Esophagus squamous epithelium (tissue), 5 donors: ENCODE measurements around the gene OPCML. TPM values are rescaled to one million over a fixed set of nuclear protein-coding genes. Genes with fewer than 3 reads are reported as not detected.

Source experiments
- DNase-seq: peaks from one replicate; lab custom pipeline; 2025; lab: John Stamatoyannopoulos, UW
- H3K27ac ChIP-seq, 4 donors: fragments of 200-600 bp; sonication (generic); one replicate each; pipeline ENCODE4 v1.5.1; 2016 to 2019; ENCODE audit warnings: mild to moderate bottlenecking in 1 of 4
- H3K27me3 ChIP-seq, 4 donors: fragments of 200-600 bp; sonication (generic); 1 replicate in 3 of 4; 2 replicates in 1 of 4; pipeline versions ENCODE4 v1.5.1 to v1.6.0; 2017 to 2021; ENCODE audit warnings: antibody characterized with exemption in 1 of 4
- H3K36me3 ChIP-seq, 3 donors: fragments of 200-600 bp; sonication (generic); one replicate each; pipeline ENCODE4 v1.5.1; 2016 to 2019
- H3K4me1 ChIP-seq, 3 donors: fragments of 200-600 bp; sonication (generic); one replicate each; pipeline ENCODE4 v1.5.1; 2017 to 2019
- H3K4me3 ChIP-seq, 4 donors: fragments of 200-600 bp; sonication (generic); 1 replicate in 3 of 4; 2 replicates in 1 of 4; pipeline ENCODE4 v1.5.1; 2016 to 2019; ENCODE audit warnings: mild to moderate bottlenecking in 2 of 4, moderate library complexity in 1 of 4
- H3K9me3 ChIP-seq, 3 donors: fragments of 200-600 bp; sonication (generic); one replicate each; pipeline ENCODE4 v1.5.1; 2016 to 2019
- POLR2A ChIP-seq, 4 donors: fragments of 450-650 bp; IDR thresholded peaks; one replicate each; pipeline ENCODE4 v1.6.1; 2017; ENCODE audit warnings: antibody characterized with exemption in 4 of 4, mild to moderate bottlenecking in 4 of 4, moderate library complexity in 3 of 4
- WGBS, 2 donors: methylation state at CpG; one replicate each; pipeline ENCODE4 v1.1.5; 2018; 5-methylcytosine and 5-hydroxymethylcytosine counted together
- intact Hi-C: fragments of 100-400 bp; cut with DNase I; formaldehyde crosslinking; loops from one replicate; pipeline ENCODE4 v1.15.0; 2022
- total RNA-seq, 4 donors: library from RNA; depleted of rRNA; stranded (reverse); fragments of >200 nt; gene quantifications; one replicate each; pipeline ENCODE4 v1.1.0, GENCODE V29; 2016
- TF ChIP-seq, protein P1 (sequence below), 6 experiments: fragments of 450-650 bp in 4 of 6; fragments of 200-600 bp in 2 of 6; sonication (generic) in 2 of 6; IDR thresholded peaks; one replicate each; pipeline ENCODE4 v1.5.1; 2016 to 2019; ENCODE audit warnings: antibody characterized with exemption in 6 of 6, mild to moderate bottlenecking in 4 of 6, moderate library complexity in 4 of 6
- donor health status: DM: yes; HTN: yes; CAD: no.

The OPCML gene
- total RNA-seq, 4 donors from 2014 or later = under 0.01 TPM; not detected in 3

DNA sequence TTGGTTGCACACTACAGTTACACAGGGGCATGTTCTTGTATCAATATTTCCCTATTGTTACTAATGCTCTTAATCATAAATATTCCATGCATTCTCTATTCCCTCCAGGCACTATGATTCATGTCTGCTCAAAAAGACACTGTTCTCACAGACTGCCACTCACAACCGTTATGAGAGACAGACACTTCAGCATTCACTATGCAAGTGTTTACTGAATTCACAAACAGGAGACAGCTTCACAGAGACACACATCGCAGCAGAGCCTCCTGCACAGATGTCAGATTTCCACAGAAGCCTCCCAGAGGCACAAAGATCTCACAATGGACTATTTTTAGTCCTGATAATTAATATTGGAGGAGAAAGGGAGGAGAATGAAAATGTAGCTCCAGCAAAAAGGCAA lies 930.4 kb downstream of the OPCML start:
- Histone ChIP-seq H3K27me3 (no peaks in the 10 kb centered on the region), H3K9me3 (peaks cover 0 to 4% (median 0%) of the 10 kb centered on the region in 3 donors), H3K36me3 (no peaks in the 10 kb centered on the region), H3K27ac (no peak overlapping the region), H3K4me3 (no peak overlapping the region), H3K4me1 (no peaks in the 10 kb centered on the region)
- intact Hi-C loops = no loop called here
- no peak for DNase-seq
- WGBS, 2 donors = 39 to 62% methylated on average over 2 of the region's 2 CpGs
- TF ChIP-seq POLR2A (IDR thresholded peaks at IDR 0.05) = no peak
- TF ChIP-seq, protein P1, sequence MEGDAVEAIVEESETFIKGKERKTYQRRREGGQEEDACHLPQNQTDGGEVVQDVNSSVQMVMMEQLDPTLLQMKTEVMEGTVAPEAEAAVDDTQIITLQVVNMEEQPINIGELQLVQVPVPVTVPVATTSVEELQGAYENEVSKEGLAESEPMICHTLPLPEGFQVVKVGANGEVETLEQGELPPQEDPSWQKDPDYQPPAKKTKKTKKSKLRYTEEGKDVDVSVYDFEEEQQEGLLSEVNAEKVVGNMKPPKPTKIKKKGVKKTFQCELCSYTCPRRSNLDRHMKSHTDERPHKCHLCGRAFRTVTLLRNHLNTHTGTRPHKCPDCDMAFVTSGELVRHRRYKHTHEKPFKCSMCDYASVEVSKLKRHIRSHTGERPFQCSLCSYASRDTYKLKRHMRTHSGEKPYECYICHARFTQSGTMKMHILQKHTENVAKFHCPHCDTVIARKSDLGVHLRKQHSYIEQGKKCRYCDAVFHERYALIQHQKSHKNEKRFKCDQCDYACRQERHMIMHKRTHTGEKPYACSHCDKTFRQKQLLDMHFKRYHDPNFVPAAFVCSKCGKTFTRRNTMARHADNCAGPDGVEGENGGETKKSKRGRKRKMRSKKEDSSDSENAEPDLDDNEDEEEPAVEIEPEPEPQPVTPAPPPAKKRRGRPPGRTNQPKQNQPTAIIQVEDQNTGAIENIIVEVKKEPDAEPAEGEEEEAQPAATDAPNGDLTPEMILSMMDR (IDR thresholded peaks at IDR 0.05) = no peak

- H3K9me3 ChIP-seq = peaks cover 0 to 4% (median 0%) of the 10 kb centered on the region in 3 donors
- WGBS, 2 donors = 0 to 13% methylated on average over 1 of the region's 1 CpG
- no peak for DNase-seq
- no peaks in the 10 kb centered on the region for H3K36me3 ChIP-seq
- H3K27ac ChIP-seq = no peak overlapping the region
- intact Hi-C loops = no loop called here
- H3K4me1 ChIP-seq = no peaks in the 10 kb centered on the region
- TF ChIP-seq, protein P1 (IDR thresholded peaks at IDR 0.05) = no peak
- TF ChIP-seq POLR2A (IDR thresholded peaks at IDR 0.05) = no peak
- no peaks in the 10 kb centered on the region for H3K27me3 ChIP-seq
- H3K4me3 ChIP-seq = no peak overlapping the region
These were observed 936.6 kb downstream of the OPCML start for GRCh38 chr11:132595711-132596134.

DNA sequence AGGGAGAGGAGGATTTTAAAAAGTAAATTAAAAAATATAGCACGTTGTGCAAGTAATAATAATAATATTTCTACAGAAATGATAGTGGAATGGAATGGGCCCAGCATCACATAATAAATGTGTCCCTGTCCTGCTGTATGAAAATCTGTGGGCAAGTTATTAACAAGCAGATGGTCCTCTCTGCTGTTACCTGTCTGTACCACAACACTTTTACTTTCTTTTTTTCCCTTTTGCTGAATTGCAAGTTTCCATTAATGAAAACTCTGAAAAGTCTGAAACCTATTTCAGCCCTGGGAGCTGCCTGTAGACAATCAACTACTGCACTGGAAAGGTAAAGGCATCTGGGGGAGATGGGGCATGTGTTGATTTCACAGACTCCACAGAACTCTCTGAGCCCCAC lies 937.1 kb downstream of the OPCML start:
- TF ChIP-seq POLR2A (IDR thresholded peaks at IDR 0.05) = no peak
- TF ChIP-seq, protein P1 (IDR thresholded peaks at IDR 0.05) = no peak
- WGBS, 2 donors = 40 to 47% methylated on average over 1 of the region's 1 CpG
- DNase-seq = no peak
- H3K27me3 ChIP-seq = no peaks in the 10 kb centered on the region
- no peak overlapping the region for H3K4me3 ChIP-seq
- peaks cover 0 to 4% (median 0%) of the 10 kb centered on the region in 3 donors for H3K9me3 ChIP-seq
- intact Hi-C loops = no loop called here
- no peak overlapping the region for H3K27ac ChIP-seq
- no peaks in the 10 kb centered on the region for H3K4me1 ChIP-seq
- H3K36me3 ChIP-seq = no peaks in the 10 kb centered on the region

DNA sequence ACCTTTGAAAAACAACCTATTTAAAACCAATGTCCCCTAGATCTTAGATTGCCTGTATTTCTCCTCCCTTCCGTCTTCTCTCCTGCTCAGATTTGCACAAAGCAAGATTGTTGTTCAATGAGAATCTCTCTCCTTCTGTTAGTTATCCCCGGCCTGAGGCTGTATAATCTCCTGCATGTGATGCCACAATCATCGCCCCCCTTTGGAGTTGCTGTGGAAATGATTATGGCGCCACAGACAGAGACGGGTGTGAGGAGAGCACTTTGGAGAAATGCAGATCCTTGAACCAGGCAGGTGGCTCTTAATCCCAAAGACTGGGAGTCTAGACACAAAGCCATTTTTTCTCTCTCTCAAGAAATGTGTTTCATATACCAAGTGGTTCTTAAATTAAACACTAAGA lies 941.3 kb downstream of the OPCML start:
- no peak for DNase-seq
- Histone ChIP-seq H3K36me3 (no peaks in the 10 kb centered on the region), H3K27me3 (no peaks in the 10 kb centered on the region), H3K27ac (no peak overlapping the region), H3K4me1 (no peaks in the 10 kb centered on the region), H3K4me3 (no peak overlapping the region), H3K9me3 (no peaks in the 10 kb centered on the region)
- WGBS, 2 donors = 89% methylated on average over 5 of the region's 5 CpGs
- TF ChIP-seq POLR2A (IDR thresholded peaks at IDR 0.05) = no peak
- TF ChIP-seq, protein P1 (IDR thresholded peaks at IDR 0.05) = no peak
- intact Hi-C loops = no loop called here

DNA sequence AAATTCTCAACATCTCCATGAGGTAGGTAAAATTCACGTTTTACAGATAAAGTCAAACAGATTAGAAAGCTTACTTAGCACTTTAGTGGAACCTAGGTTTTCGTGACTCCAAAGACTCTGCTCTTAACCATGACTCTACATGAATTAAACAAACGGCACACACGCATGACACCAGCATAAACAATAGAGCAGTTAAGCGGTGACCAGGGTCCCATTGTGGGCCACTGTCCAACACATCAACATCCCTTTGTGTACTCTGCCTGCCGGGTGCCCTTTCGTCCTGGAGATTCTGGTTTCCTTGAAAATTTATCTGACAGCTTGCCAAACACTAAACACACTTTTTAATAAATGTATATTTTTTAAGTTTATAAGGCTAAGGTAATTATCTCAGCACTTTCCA lies 941.7 kb downstream of the OPCML start:
- intact Hi-C loops = no loop called here
- DNase-seq = no peak
- Histone ChIP-seq H3K36me3 (no peaks in the 10 kb centered on the region), H3K9me3 (no peaks in the 10 kb centered on the region), H3K27ac (no peak overlapping the region), H3K4me3 (no peak overlapping the region), H3K27me3 (no peaks in the 10 kb centered on the region), H3K4me1 (no peaks in the 10 kb centered on the region)
- 54 to 59% methylated on average over 7 of the region's 7 CpGs for WGBS, 2 donors
- TF ChIP-seq, protein P1 (IDR thresholded peaks at IDR 0.05) = no peak
- TF ChIP-seq POLR2A (IDR thresholded peaks at IDR 0.05) = no peak
